HEK293T (cell line): ENCODE results near the gene ZNF831.

Source experiments
- ARNT ChIP-seq: fragments of 450-650 bp; IDR thresholded peaks from 2 replicates; pipeline ENCODE4 v1.6.1; 2017; ENCODE audit warnings: mild to moderate bottlenecking
- L3MBTL2 ChIP-seq: fragments of 450-650 bp; conservative IDR thresholded peaks from 2 replicates; pipeline ENCODE4 v1.6.1; 2016; ENCODE audit warnings: mild to moderate bottlenecking
- NFRKB ChIP-seq: fragments of 450-650 bp; IDR thresholded peaks from 2 replicates; pipeline ENCODE4 v1.6.1; 2016; ENCODE audit warnings: mild to moderate bottlenecking, moderate library complexity
- SUZ12 ChIP-seq: fragments of 450-650 bp; IDR thresholded peaks from 2 replicates; pipeline ENCODE4 v1.6.1; 2016; ENCODE audit warnings: mild to moderate bottlenecking
- TF ChIP-seq, protein P1 (sequence below): fragments of 450-650 bp; IDR thresholded peaks from 2 replicates; pipeline ENCODE4 v1.6.1; 2016

DNA sequence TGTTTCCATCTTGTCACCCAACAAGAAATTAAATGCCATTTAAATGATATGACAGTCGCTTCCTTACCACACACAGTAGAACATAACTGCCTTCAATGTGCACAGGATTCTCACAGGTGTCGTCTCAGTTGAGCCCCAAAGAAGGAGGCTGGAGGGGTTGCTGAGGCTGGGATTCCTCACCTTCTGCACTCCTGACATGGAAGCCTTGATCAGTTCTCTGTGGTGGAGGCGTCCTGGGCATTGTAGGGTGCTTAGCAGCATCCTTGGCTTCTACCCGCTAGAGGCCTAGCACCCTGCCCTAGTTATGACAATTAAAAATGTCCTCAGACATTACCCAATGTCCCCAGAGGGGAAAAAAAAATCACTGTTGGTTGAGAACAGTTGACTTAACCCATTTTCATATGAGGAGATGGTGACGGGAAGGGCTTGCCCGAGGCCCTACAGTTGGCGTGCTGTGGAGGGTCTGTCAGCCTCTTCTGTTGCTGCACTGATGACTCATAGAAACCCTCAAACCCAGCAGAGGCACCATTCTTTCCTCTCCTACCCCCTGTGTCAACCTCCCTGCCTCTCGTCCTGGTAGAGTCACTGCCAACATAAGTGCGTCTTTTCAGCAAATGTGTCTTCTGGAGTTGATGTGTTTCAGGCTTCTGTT is 19.3 kb upstream of the ZNF831 start:
- TF ChIP-seq, protein P1, sequence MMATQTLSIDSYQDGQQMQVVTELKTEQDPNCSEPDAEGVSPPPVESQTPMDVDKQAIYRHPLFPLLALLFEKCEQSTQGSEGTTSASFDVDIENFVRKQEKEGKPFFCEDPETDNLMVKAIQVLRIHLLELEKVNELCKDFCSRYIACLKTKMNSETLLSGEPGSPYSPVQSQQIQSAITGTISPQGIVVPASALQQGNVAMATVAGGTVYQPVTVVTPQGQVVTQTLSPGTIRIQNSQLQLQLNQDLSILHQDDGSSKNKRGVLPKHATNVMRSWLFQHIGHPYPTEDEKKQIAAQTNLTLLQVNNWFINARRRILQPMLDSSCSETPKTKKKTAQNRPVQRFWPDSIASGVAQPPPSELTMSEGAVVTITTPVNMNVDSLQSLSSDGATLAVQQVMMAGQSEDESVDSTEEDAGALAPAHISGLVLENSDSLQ, result no peak
- TF ChIP-seq L3MBTL2 (no peak), ARNT (no peak), NFRKB (no peak), SUZ12 (no peak)
